GM21526 (cell line): Measurements from ENCODE around the gene IGSF9B.

Experiments
- ATAC-seq: cut with Tn5 transposase; IDR thresholded peaks from one replicate; pipeline ENCODE4 v1.9.1; 2021; ENCODE audit warnings: moderate library complexity; ENCODE audit not compliant: unreplicated experiment, low FRiP score

Gene IGSF9B

GRCh38 chr11:133886029-133886428 lies 70.7 kb downstream of the IGSF9B start:
- no peak for ATAC-seq

- ATAC-seq: no peak
Observed at GRCh38 chr11:133872160-133872559, 84.6 kb downstream of the IGSF9B start.

GRCh38 chr11:133867456-133867855 lies 89.3 kb downstream of the IGSF9B start:
- no peak for ATAC-seq

GRCh38 chr11:133865466-133865865 lies 91.3 kb downstream of the IGSF9B start:
- ATAC-seq: no peak

GRCh38 chr11:133864756-133865155 lies 92.0 kb downstream of the IGSF9B start:
- no peak for ATAC-seq

GRCh38 chr11:133860151-133860550 lies 96.6 kb downstream of the IGSF9B start:
- no peak for ATAC-seq
